ENCODE measurements around the gene ZFAND3.

DNA sequence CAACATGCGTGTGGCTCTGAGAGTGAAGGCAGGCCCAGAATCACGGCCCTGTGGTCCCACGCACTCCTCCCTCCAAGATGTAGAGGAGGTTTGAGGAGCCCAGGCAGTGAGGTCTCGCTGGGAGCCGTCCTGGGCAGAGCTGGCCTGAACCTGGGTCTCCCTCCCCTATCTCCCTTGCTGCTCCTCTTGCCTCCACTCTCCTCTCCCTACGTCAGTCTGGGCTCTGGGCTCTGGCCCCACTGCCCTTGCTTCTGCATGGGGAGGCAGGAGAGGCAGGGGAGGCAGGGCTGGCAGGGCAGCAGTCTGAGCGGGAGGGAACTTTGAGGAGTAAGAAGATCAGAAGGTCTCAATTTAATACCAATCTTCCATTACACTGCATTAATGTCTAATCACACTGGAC, 375.1 kb downstream of the ZFAND3 start:
- TF ChIP-seq POLR2A (IDR thresholded peaks at IDR 0.05) = no peak
- TF ChIP-seq, protein P1, sequence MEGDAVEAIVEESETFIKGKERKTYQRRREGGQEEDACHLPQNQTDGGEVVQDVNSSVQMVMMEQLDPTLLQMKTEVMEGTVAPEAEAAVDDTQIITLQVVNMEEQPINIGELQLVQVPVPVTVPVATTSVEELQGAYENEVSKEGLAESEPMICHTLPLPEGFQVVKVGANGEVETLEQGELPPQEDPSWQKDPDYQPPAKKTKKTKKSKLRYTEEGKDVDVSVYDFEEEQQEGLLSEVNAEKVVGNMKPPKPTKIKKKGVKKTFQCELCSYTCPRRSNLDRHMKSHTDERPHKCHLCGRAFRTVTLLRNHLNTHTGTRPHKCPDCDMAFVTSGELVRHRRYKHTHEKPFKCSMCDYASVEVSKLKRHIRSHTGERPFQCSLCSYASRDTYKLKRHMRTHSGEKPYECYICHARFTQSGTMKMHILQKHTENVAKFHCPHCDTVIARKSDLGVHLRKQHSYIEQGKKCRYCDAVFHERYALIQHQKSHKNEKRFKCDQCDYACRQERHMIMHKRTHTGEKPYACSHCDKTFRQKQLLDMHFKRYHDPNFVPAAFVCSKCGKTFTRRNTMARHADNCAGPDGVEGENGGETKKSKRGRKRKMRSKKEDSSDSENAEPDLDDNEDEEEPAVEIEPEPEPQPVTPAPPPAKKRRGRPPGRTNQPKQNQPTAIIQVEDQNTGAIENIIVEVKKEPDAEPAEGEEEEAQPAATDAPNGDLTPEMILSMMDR (IDR thresholded peaks at IDR 0.05) = no peak
- no peak for TF ChIP-seq POLR2AphosphoS5 (IDR thresholded peaks at IDR 0.05)
- no peak for TF ChIP-seq EP300 (IDR thresholded peaks at IDR 0.05)
